K562 (cell line): ENCODE measurements around the gene CCNB1IP1. TPM values are rescaled to one million over a fixed set of nuclear protein-coding genes. Genes with fewer than 3 reads are reported as not detected.

Experiments used
- ATAC-seq: fragments of 200-7000 bp; cut with Tn5 transposase; 3 replicates; pipeline ENCODE4 v1.9.1; 2020; ENCODE audit warnings: moderate library complexity
- BruUV-seq: library from RNA; stranded (reverse); fragments of 400-500 nt; replicated peaks from 2 replicates; lab custom pipeline; 2021; lab: Mats Ljungman, UMichigan
- CTCF ChIA-PET: fragments of 300-600 bp; formaldehyde crosslinking; extraction: SDS; loops from one replicate; lab custom pipeline; 2021; ENCODE audit warnings: low intra/inter-chr PET ratio; lab: Yijun Ruan, JAX
- POLR2A ChIA-PET: fragments of 300-600, 350-650 bp; sonication (Branson Sonifier 250); formaldehyde crosslinking; extraction: SDS; loops from one replicate; lab custom pipeline; 2021; ENCODE audit warnings: antibody characterized with exemption, inconsistent platforms; lab: Yijun Ruan, JAX
- DNase-seq, 4 experiments: peaks; one replicate each; pipeline versions ENCODE4 v3.0.0 to v3.0.0-alpha.2; 2011 to 2018; ENCODE audit warnings: low spot score in 3 of 4, mixed read lengths in 3 of 4; ENCODE audit errors: extremely low read depth in 1 of 4
- FAIRE-seq: peaks from 2 replicates; lab custom pipeline; 2011; peaks lifted over from hg19 to GRCh38; lab: Jason Lieb, UNC
- H2AFZ ChIP-seq: 2 replicates; pipeline ENCODE4 v1.6.0; 2011; ENCODE audit warnings: low read depth, low read length, control low read depth, inconsistent platforms
- H3K27ac ChIP-seq: fragments of 200-600 bp; 3 replicates; pipeline ENCODE4 v1.8.0; 2011; ENCODE audit warnings: low read depth, mild to moderate bottlenecking, control low read depth, inconsistent platforms, low read length, moderate library complexity, mixed read lengths; ENCODE audit errors: extremely low read depth
- H3K27me3 ChIP-seq, 2 experiments: fragments of 300-600 bp in 1 of 2; 2 replicates in 1 of 2; 3 replicates in 1 of 2; pipeline versions ENCODE4 v1.6.0 to v1.8.0; 2011; ENCODE audit warnings: inconsistent platforms in 2 of 2, low read length in 2 of 2, mild to moderate bottlenecking in 1 of 2, mixed read lengths in 1 of 2, moderate library complexity in 1 of 2; ENCODE audit not compliant: control insufficient read depth in 2 of 2, insufficient read depth in 2 of 2
- H3K36me3 ChIP-seq: fragments of 300-600 bp; 3 replicates; pipeline ENCODE4 v1.8.0; 2011; ENCODE audit warnings: mild to moderate bottlenecking, low read length, inconsistent platforms; ENCODE audit not compliant: control insufficient read depth, insufficient read depth
- H3K4me1 ChIP-seq, 2 experiments: fragments of 200-600 bp in 1 of 2; replicated peaks in 1 of 2; 2 replicates in 1 of 2; 3 replicates in 1 of 2; pipeline versions ENCODE4 v1.5.1 to v1.8.0; 2011; ENCODE audit warnings: inconsistent platforms in 2 of 2, low read length in 2 of 2, mild to moderate bottlenecking in 1 of 2, mixed read lengths in 1 of 2, moderate library complexity in 1 of 2; ENCODE audit not compliant: control insufficient read depth in 2 of 2, insufficient read depth in 2 of 2
- H3K4me2 ChIP-seq: 2 replicates; pipeline ENCODE4 v1.6.1; 2011; ENCODE audit warnings: low read length, control low read depth, inconsistent platforms, mixed read lengths; ENCODE audit not compliant: insufficient read depth
- H3K4me3 ChIP-seq: fragments of 200-600 bp; sonication (generic), shearing (Covaris generic); 2 replicates; pipeline ENCODE4 v1.5.1; 2016; ENCODE audit warnings: control low read depth, inconsistent platforms
- H3K79me2 ChIP-seq: fragments of 200-600 bp; 3 replicates; pipeline ENCODE4 v1.8.0; 2011; ENCODE audit warnings: low read length, inconsistent platforms; ENCODE audit not compliant: control insufficient read depth, insufficient read depth
- H3K9ac ChIP-seq, 2 experiments: 2 replicates each; pipeline versions ENCODE4 v1.6.0 to v1.6.1; 2011; ENCODE audit warnings: low read depth in 2 of 2, low read length in 2 of 2, control low read depth in 1 of 2, inconsistent platforms in 1 of 2, mild to moderate bottlenecking in 1 of 2, mixed read lengths in 1 of 2; ENCODE audit not compliant: insufficient read depth in 1 of 2
- H3K9me1 ChIP-seq: one replicate; pipeline ENCODE4 v1.6.0; 2011; ENCODE audit warnings: inconsistent platforms, mild to moderate bottlenecking, low read length, moderate library complexity; ENCODE audit not compliant: control insufficient read depth, insufficient read depth
- H3K9me3 ChIP-seq: replicated peaks from 2 replicates; pipeline ENCODE4 v1.5.1; 2011; ENCODE audit warnings: low read depth, low read length, inconsistent platforms; ENCODE audit not compliant: control insufficient read depth, insufficient read depth
- H4K20me1 ChIP-seq: replicated peaks from 2 replicates; pipeline ENCODE4 v1.6.1; 2011; ENCODE audit warnings: low read length, inconsistent platforms, mixed read lengths; ENCODE audit not compliant: control insufficient read depth, insufficient read depth
- BRF1 ChIP-seq: IDR thresholded peaks from 3 replicates; pipeline ENCODE4 v1.6.1; 2011; ENCODE audit warnings: borderline replicate concordance, mild to moderate bottlenecking; ENCODE audit not compliant: insufficient read length; ENCODE audit errors: extremely low read depth
- CREBBP ChIP-seq: IDR thresholded peaks from one replicate; pipeline ENCODE4 v1.6.1; 2012; ENCODE audit warnings: low read depth, mild to moderate bottlenecking, control low read depth, inconsistent platforms, low read length
- CXXC5 ChIP-seq: fragments of 250-450 bp; sonication (Bioruptor Pico); IDR thresholded peaks from 2 replicates; pipeline ENCODE4 v1.8.0; 2022; ENCODE audit warnings: inconsistent platforms, mild to moderate bottlenecking, moderate library complexity
- DACH1 ChIP-seq: fragments of 450-650 bp; IDR thresholded peaks from 2 replicates; pipeline ENCODE4 v1.6.1; 2018; ENCODE audit not compliant: partially characterized antibody
- MED1 ChIP-seq: sonication (generic); formaldehyde crosslinking; IDR thresholded peaks from 2 replicates; pipeline ENCODE4 v1.8.1; 2023; ENCODE audit warnings: missing genetic modification reagents, borderline replicate concordance
- PCBP2 ChIP-seq: fragments of 200-400 bp; formaldehyde crosslinking; IDR thresholded peaks from 2 replicates; pipeline ENCODE4 v1.6.1; 2018; ENCODE audit warnings: low read length, low read depth, mild to moderate bottlenecking, moderate library complexity; ENCODE audit not compliant: poor library complexity, severe bottlenecking
- PURB ChIP-seq: sonication (generic); formaldehyde crosslinking; IDR thresholded peaks from 2 replicates; pipeline ENCODE4 v1.9.0; 2021; ENCODE audit warnings: low read depth, mild to moderate bottlenecking, missing genetic modification reagents
- RAD51 ChIP-seq: fragments of 450-650 bp; IDR thresholded peaks from 2 replicates; pipeline ENCODE4 v1.7.1; 2016; ENCODE audit warnings: low read depth, mild to moderate bottlenecking, borderline replicate concordance
- REST ChIP-seq, 2 experiments: fragments of 450-650 bp; formaldehyde crosslinking in 1 of 2; IDR thresholded peaks; 2 replicates each; pipeline versions ENCODE4 v1.4.0 to v1.6.1; 2014 to 2020; ENCODE audit warnings: mild to moderate bottlenecking in 2 of 2, borderline replicate concordance in 1 of 2, low read depth in 1 of 2
- USF2 ChIP-seq: sonication (generic); formaldehyde crosslinking; IDR thresholded peaks from 2 replicates; pipeline ENCODE4 v1.5.0; 2020; ENCODE audit warnings: missing genetic modification reagents
- ZNF253 ChIP-seq: fragments of 250-450 bp; sonication (Bioruptor Pico); conservative IDR thresholded peaks from 2 replicates; pipeline ENCODE4 v1.6.1; 2021; ENCODE audit warnings: mild to moderate bottlenecking
- ZNF280B ChIP-seq: fragments of 250-450 bp; sonication (Bioruptor Pico); IDR thresholded peaks from 2 replicates; pipeline ENCODE4 v1.5.1; 2021; ENCODE audit warnings: mild to moderate bottlenecking
- WGBS: fragments of 100-300 bp; shearing (Covaris generic); methylation state at CpG from one replicate; pipeline ENCODE4 v1.1.6; 2016; ENCODE audit warnings: low coverage, mixed read lengths; ENCODE audit not compliant: insufficient coverage; ENCODE audit errors: missing lambda C conversion rate; 5-methylcytosine and 5-hydroxymethylcytosine counted together
- in situ Hi-C: fragments of 300-500 bp; cut with MboI; formaldehyde crosslinking; loops from 4 replicates; pipeline ENCODE4 v1.15.0; 2018; ENCODE audit warnings: inconsistent platforms, mixed read lengths
- intact Hi-C: fragments of 100-400 bp; cut with micrococcal nuclease; formaldehyde crosslinking; loops from 2 replicates; pipeline ENCODE4 v1.14.2; 2022
- polyA plus RNA-seq, 8 experiments: library from polyadenylated mRNA; depleted of rRNA in 4 of 8; stranded (reverse) in 5 of 8; unstranded in 3 of 8; fragments of >200 nt; fragmentation: Nextera tagmentation in 2 of 8; fragmentation: Illumina TruSeq in 1 of 8; extraction: Ambion mirVana in 2 of 8; extraction: Trizol in 1 of 8; gene quantifications; 2 replicates each; pipeline versions ENCODE4 v1.2.1 to v1.2.3, GENCODE V29; 2011 to 2014; ENCODE audit warnings: inconsistent platforms in 1 of 8, missing spikeins in 1 of 8
- total RNA-seq, 7 experiments: library from RNA; depleted of rRNA in 6 of 7; stranded (reverse); fragments of >200 nt in 6 of 7; fragmentation: Illumina TruSeq in 2 of 7; extraction: Trizol in 2 of 7; gene quantifications; 2 replicates each; pipeline versions ENCODE4 v1.2.1 to v1.2.3, GENCODE V29; 2011 to 2021; ENCODE audit warnings: low replicate concordance in 1 of 7

The CCNB1IP1 gene
- total and polyA plus RNA-seq, 9 of the 15 experiments (the other 6 are each of a cell fraction or from before 2014, with no cell fraction given), result 51.8 to 152 (median 81.0) TPM

GRCh38 chr14:20278414-20278813 is 54.7 kb downstream of the CCNB1IP1 start:
- ChIA-PET CTCF (no interaction called here), POLR2A (interaction anchor here (1.1 kb wide), 1 partner anchor 11 kb away, joined by 4 read pairs; no protein-coding TSS in a partner anchor)
- Histone ChIP-seq H3K4me1 (peaks cover 0 to 4% of the 10 kb centered on the region in 2 experiments; a peak in 2 of 5 replicates), H3K9ac (no peak overlapping the region), H3K79me2 (no peaks in the 10 kb centered on the region), H3K36me3 (no peaks in the 10 kb centered on the region), H3K4me2 (no peak overlapping the region), H3K9me1 (no peaks in the 10 kb centered on the region), H3K27me3 (no peaks in the 10 kb centered on the region), H2AFZ (0 out of 2 replicates have a peak overlapping the region, but pooled peaks have one; percentile 31), H3K9me3 (no peaks in the 10 kb centered on the region), H3K4me3 (no peak overlapping the region), H4K20me1 (no peaks in the 10 kb centered on the region), H3K27ac (peak overlapping the region; percentile 48; the same call in 2 of the 3 replicates)
- in situ Hi-C loops (no loop called here), intact Hi-C loops (no loop called here)
- ATAC-seq (peak; percentile 52; the same call in 2 of the 3 replicates), DNase-seq (peak in 3 of 4 experiments; percentile 16 to 63 (median 28)), FAIRE-seq (no peak)
- WGBS, result 0% methylated on average over 1 of the region's 1 CpG
- BruUV-seq, result no TSS peak
- TF ChIP-seq CREBBP, result no peak
- TF ChIP-seq ZNF253 (CRISPR knock-in tag), result no peak
- TF ChIP-seq RAD51, result peak; percentile 60
- TF ChIP-seq PCBP2, result no peak
- TF ChIP-seq REST (IDR thresholded peaks at IDR 0.05; ENCODE audit: borderline replicate concordance), result no peak
- TF ChIP-seq REST (CRISPR knock-in tag; IDR thresholded peaks at IDR 0.05; ENCODE audit: low read depth), result no peak
- no peak for TF ChIP-seq BRF1
- TF ChIP-seq CXXC5, result no peak; the same call in 1 of the 2 replicates
- no peak for TF ChIP-seq ZNF280B (CRISPR knock-in tag)
- no peak for TF ChIP-seq PURB
- no peak for TF ChIP-seq MED1 (CRISPR knock-in tag)
- TF ChIP-seq USF2 (CRISPR knock-in tag), result peak; percentile 76
- TF ChIP-seq DACH1, result no peak
